Right lobe of liver (tissue), 4 donors: Measurements from ENCODE around the gene TIMP2.

Source experiments
- POLR2A ChIP-seq: fragments of 450-650 bp; IDR thresholded peaks from one replicate; pipeline ENCODE4 v1.6.1; 2017; ENCODE audit warnings: antibody characterized with exemption, mild to moderate bottlenecking
- TF ChIP-seq, protein P1 (sequence below), 4 donors: fragments of 200-600 bp in 3 of 4; fragments of 450-650 bp in 1 of 4; IDR thresholded peaks; one replicate each; pipeline versions ENCODE4 v1.5.1 to v1.8.0; 2016 to 2022; ENCODE audit warnings: antibody characterized with exemption in 4 of 4, mild to moderate bottlenecking in 2 of 4
- donor health status: DM: no; HTN: no; CAD: no.
- donor health status: DM: no; HTN: no; CAD: no.
- donor health status: DM: no; HTN: yes; CAD: no.

- TF ChIP-seq POLR2A = no peak
- TF ChIP-seq, protein P1, sequence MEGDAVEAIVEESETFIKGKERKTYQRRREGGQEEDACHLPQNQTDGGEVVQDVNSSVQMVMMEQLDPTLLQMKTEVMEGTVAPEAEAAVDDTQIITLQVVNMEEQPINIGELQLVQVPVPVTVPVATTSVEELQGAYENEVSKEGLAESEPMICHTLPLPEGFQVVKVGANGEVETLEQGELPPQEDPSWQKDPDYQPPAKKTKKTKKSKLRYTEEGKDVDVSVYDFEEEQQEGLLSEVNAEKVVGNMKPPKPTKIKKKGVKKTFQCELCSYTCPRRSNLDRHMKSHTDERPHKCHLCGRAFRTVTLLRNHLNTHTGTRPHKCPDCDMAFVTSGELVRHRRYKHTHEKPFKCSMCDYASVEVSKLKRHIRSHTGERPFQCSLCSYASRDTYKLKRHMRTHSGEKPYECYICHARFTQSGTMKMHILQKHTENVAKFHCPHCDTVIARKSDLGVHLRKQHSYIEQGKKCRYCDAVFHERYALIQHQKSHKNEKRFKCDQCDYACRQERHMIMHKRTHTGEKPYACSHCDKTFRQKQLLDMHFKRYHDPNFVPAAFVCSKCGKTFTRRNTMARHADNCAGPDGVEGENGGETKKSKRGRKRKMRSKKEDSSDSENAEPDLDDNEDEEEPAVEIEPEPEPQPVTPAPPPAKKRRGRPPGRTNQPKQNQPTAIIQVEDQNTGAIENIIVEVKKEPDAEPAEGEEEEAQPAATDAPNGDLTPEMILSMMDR (IDR thresholded peaks at IDR 0.05) = no peak
Measured at GRCh38 chr17:78844301-78845005, 80.7 kb downstream of the TIMP2 start.
